HEK293T (cell line): ENCODE measurements around the gene CHTF18.

Experiments
- ARNT ChIP-seq: fragments of 450-650 bp; IDR thresholded peaks from 2 replicates; pipeline ENCODE4 v1.6.1; 2017; ENCODE audit warnings: mild to moderate bottlenecking
- BHLHE40 ChIP-seq: fragments of 450-650 bp; IDR thresholded peaks from 2 replicates; pipeline ENCODE4 v1.6.1; 2016; ENCODE audit warnings: mild to moderate bottlenecking, moderate library complexity, borderline replicate concordance
- LEF1 ChIP-seq: fragments of 450-650 bp; IDR thresholded peaks from 2 replicates; pipeline ENCODE4 v1.6.1; 2017; ENCODE audit warnings: mild to moderate bottlenecking, borderline replicate concordance
- NFRKB ChIP-seq: fragments of 450-650 bp; IDR thresholded peaks from 2 replicates; pipeline ENCODE4 v1.6.1; 2016; ENCODE audit warnings: mild to moderate bottlenecking, moderate library complexity
- SP1 ChIP-seq: fragments of 450-650 bp; IDR thresholded peaks from 2 replicates; pipeline ENCODE4 v1.6.1; 2017
- TARDBP ChIP-seq: fragments of 450-650 bp; IDR thresholded peaks from 2 replicates; pipeline ENCODE4 v1.6.1; 2016
- ZNF384 ChIP-seq: fragments of 450-650 bp; IDR thresholded peaks from 2 replicates; pipeline ENCODE4 v1.6.1; 2016
- TF ChIP-seq, protein P1 (sequence below): fragments of 450-650 bp; IDR thresholded peaks from 2 replicates; pipeline ENCODE4 v1.6.1; 2016

DNA sequence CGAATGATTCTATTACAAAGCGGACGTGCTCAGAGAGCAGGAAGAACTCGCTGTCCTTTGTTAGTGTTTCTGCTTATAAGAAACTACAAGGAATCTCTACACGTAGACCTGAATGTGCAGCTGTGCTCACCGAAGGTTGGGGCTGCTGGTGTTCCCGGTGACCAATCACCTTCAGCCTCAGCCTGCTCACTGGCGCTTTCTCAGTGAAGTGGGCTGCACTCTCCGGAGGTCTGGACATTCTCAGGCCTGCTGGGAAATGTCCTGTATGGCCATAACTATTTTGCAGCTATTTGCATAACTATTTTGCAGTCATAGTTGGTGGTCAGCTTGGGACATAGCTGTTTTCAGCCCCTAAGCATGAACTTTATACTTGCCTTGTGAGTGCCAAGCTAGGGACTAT lies 37.9 kb upstream of the CHTF18 start:
- TF ChIP-seq LEF1 (no peak), SP1 (no peak), TARDBP (no peak), BHLHE40 (no peak), ZNF384 (no peak), NFRKB (no peak), ARNT (no peak)
- TF ChIP-seq, protein P1, sequence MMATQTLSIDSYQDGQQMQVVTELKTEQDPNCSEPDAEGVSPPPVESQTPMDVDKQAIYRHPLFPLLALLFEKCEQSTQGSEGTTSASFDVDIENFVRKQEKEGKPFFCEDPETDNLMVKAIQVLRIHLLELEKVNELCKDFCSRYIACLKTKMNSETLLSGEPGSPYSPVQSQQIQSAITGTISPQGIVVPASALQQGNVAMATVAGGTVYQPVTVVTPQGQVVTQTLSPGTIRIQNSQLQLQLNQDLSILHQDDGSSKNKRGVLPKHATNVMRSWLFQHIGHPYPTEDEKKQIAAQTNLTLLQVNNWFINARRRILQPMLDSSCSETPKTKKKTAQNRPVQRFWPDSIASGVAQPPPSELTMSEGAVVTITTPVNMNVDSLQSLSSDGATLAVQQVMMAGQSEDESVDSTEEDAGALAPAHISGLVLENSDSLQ: no peak
